Measurements from ENCODE around the gene SCFD2. TPM values are rescaled to one million over a fixed set of nuclear protein-coding genes. Genes with fewer than 3 reads are reported as not detected.

Gene SCFD2
- total and polyA plus RNA-seq, 2 of the 8 experiments (the other 6 are each of a cell fraction or from before 2014, with no cell fraction given), result 6.2 to 10.2 TPM

GRCh38 chr4:53321984-53322289, 43.9 kb downstream of the SCFD2 start (continued):
- TF ChIP-seq SP1 (IDR thresholded peaks at IDR 0.05; ENCODE audit: low read depth, low read length) (no peak), JUN (IDR thresholded peaks at IDR 0.05; ENCODE audit: low read depth, low read length) (no peak), SUZ12 (IDR thresholded peaks at IDR 0.05; ENCODE audit: low read length) (no peak)

Data from H1 (cell line).